NCI-H2029 treated with DMSO at 0.1 percent for 48 hours (cell line): Measurements from ENCODE around the gene OR13C8.

ENCODE experiments used
- DNase-seq: peaks from one replicate; lab custom pipeline; 2025; lab: John Stamatoyannopoulos, UW

Gene OR13C8

DNA sequence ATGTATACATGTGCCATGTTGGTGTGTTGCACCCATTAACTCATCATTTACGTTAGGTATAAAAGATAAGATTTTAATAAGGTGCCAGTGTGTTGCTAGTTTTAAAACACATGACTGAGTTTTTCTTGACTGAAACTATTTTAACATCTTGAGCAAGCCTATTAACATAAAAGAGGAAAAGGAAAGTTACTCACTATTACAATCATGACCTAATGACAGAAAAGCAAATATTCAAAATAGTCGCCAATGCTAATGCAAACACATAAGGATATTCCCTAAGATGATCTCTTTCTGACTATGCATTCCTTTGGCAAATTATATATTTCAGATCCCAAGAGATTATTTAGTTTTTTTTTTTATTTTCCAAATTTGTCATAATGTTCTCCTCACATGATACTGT is 42.2 kb downstream of the OR13C8 start:
- no peak for DNase-seq

- DNase-seq, result no peak
Observed at GRCh38 chr9:104617418-104617817, 48.5 kb downstream of the OR13C8 start.

DNA sequence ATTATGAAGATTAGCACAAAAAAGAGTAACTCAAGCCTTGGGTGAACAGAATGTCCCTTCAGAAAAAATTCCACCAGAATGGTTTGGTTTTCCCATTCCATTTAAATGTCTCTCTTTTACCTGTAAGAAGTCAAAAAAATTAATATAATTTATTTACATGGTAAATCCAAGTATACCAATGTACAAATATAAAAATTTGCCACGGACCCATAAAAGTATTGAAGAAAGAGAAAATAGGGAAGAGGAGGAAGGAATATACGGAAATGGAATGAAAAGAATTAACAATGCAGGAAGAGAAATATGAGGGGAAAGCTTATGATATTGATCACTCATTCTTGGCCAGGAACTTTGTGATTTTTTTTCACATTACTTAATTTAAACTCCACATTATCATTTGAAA is 49.1 kb downstream of the OR13C8 start, which contains the start of gene OR13C9:
Gene OR13C9, minus strand, starts transcription at position 101 of the 400 bp plus-strand sequence. Its CDS starts 0 bp downstream, at position 101.
- no peak for DNase-seq
